Measurements from ENCODE around the gene EPG5.

- TF ChIP-seq TAF1 (IDR thresholded peaks at IDR 0.05; ENCODE audit: borderline replicate concordance, low read depth, low read length), result no peak
- no peak for TF ChIP-seq POLR2A (IDR thresholded peaks at IDR 0.05; ENCODE audit: low read depth, low read length)
- no peak for TF ChIP-seq POLR2AphosphoS5 (IDR thresholded peaks at IDR 0.05; ENCODE audit: low read depth, low read length)
These were observed 66.5 kb downstream of the EPG5 start for GRCh38 chr18:45900623-45901022.

All from GM12892 (cell line).